Hindlimb muscle (tissue), 1 donor: ENCODE results near the gene YTHDF2. TPM values are rescaled to one million over a fixed set of nuclear protein-coding genes. Genes with fewer than 3 reads are reported as not detected.
"Not testable (repeated sequence)": the region's sequence is repeated elsewhere in the genome, so short reads cannot be mapped to it uniquely, and the experiment has no call there.

Experiments
- DNase-seq: peaks from one replicate; pipeline ENCODE4 v3.0.0-alpha.2; 2013
- polyA plus RNA-seq: library from polyadenylated mRNA; unstranded; fragments of 120-200 nt; gene quantifications from one replicate; pipeline ENCODE4 v1.2.1, GENCODE V29; 2013; ENCODE audit not compliant: insufficient read length

YTHDF2 gene
- polyA plus RNA-seq, result 49.4 TPM

- peak; percentile 99 for DNase-seq
These were observed at the start of gene YTHDF2 for GRCh38 chr1:28736450-28737306. Gene YTHDF2, plus strand, starts transcription at chr1:28736940. Its CDS starts 181 bp downstream, at chr1:28737121.

- DNase-seq, result not testable (repeated sequence)
These were observed 45.1 kb upstream of the YTHDF2 start for GRCh38 chr1:28691627-28692026.

- no peak for DNase-seq
These were observed 33.1 kb upstream of the YTHDF2 start for GRCh38 chr1:28703629-28704028.

- no peak for DNase-seq
These were observed 20.4 kb upstream of the YTHDF2 start for GRCh38 chr1:28716336-28716735.

- no peak for DNase-seq
These were observed 18.6 kb upstream of the YTHDF2 start for GRCh38 chr1:28718166-28718565.

- no peak for DNase-seq
These were observed 18.0 kb upstream of the YTHDF2 start for GRCh38 chr1:28718586-28719331.

GRCh38 chr1:28719332-28719619 lies 17.5 kb upstream of the YTHDF2 start:
- DNase-seq, result no peak

GRCh38 chr1:28720376-28720775 lies 16.4 kb upstream of the YTHDF2 start:
- DNase-seq, result no peak

- not testable (repeated sequence) for DNase-seq
These were observed 14.8 kb upstream of the YTHDF2 start for GRCh38 chr1:28721927-28722326.

GRCh38 chr1:28725365-28725764 lies 11.4 kb upstream of the YTHDF2 start:
- DNase-seq, result not testable (repeated sequence)

GRCh38 chr1:28735961-28736449 lies 735 bp upstream of the YTHDF2 start:
- no peak for DNase-seq

- DNase-seq, result peak; percentile 28
These were observed 780 bp downstream of the YTHDF2 start for GRCh38 chr1:28737307-28738132.

GRCh38 chr1:28740118-28740517 lies 3.4 kb downstream of the YTHDF2 start:
- DNase-seq, result no peak

- DNase-seq, result no peak
These were observed 7.4 kb downstream of the YTHDF2 start for GRCh38 chr1:28744184-28744583.

GRCh38 chr1:28745653-28746173 lies 9.0 kb downstream of the YTHDF2 start:
- DNase-seq, result no peak

GRCh38 chr1:28750330-28750729 lies 13.6 kb downstream of the YTHDF2 start:
- no peak for DNase-seq

- not testable (repeated sequence) for DNase-seq
These were observed 14.1 kb downstream of the YTHDF2 start for GRCh38 chr1:28750771-28751294.

GRCh38 chr1:28751315-28752060 lies 14.7 kb downstream of the YTHDF2 start:
- no peak for DNase-seq

- DNase-seq, result no peak
These were observed 19.0 kb downstream of the YTHDF2 start for GRCh38 chr1:28755701-28756100.

GRCh38 chr1:28756846-28757245 lies 20.1 kb downstream of the YTHDF2 start:
- no peak for DNase-seq

- DNase-seq, result no peak
These were observed 21.7 kb downstream of the YTHDF2 start for GRCh38 chr1:28758420-28758819.

GRCh38 chr1:28759257-28759656 lies 22.5 kb downstream of the YTHDF2 start:
- DNase-seq, result no peak
